NCI-H128 (cell line): ENCODE data around the gene STXBP1.
"Not testable (repeated sequence)": the region's sequence is repeated elsewhere in the genome, so short reads cannot be mapped to it uniquely, and the experiment has no call there.

Source experiments
- DNase-seq: peaks from one replicate; lab custom pipeline; 2025; ENCODE audit not compliant: unreplicated experiment; lab: John Stamatoyannopoulos, UW

The STXBP1 gene

DNA sequence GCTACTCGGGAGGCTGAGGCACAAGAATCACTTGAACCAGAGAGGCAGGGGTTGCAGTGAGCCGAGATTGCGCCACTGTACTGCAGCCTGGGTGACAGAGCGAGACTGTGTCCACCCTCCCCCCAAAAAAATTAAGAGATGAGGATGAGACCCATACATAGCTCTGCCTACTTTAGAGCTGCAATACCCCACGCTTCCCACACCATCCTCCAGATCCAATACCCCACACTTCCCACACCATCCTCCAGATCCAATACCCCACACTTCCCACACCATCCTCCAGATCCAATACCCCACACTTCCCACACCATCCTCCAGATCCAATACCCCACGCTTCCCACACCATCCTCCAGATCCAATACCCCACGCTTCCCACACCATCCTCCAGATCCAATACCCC lies 34.9 kb upstream of the STXBP1 start:
- DNase-seq = not testable (repeated sequence)

DNA sequence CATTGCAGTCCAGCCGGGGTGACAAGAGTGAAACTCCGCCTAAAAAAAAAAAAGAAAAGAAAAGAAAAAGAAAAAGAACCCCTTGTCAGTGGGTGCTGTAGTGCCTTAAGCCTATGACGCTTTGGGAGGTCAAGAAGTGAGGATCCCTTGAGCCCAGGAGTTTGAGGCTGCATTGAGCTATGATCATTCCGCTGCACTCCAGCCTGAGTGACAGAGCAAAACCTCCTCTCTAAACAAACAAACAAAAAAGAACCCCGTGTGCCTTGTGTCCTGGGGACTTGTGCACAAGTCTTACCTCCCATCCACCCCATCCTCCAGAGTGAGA lies 33.5 kb upstream of the STXBP1 start:
- DNase-seq = no peak

DNA sequence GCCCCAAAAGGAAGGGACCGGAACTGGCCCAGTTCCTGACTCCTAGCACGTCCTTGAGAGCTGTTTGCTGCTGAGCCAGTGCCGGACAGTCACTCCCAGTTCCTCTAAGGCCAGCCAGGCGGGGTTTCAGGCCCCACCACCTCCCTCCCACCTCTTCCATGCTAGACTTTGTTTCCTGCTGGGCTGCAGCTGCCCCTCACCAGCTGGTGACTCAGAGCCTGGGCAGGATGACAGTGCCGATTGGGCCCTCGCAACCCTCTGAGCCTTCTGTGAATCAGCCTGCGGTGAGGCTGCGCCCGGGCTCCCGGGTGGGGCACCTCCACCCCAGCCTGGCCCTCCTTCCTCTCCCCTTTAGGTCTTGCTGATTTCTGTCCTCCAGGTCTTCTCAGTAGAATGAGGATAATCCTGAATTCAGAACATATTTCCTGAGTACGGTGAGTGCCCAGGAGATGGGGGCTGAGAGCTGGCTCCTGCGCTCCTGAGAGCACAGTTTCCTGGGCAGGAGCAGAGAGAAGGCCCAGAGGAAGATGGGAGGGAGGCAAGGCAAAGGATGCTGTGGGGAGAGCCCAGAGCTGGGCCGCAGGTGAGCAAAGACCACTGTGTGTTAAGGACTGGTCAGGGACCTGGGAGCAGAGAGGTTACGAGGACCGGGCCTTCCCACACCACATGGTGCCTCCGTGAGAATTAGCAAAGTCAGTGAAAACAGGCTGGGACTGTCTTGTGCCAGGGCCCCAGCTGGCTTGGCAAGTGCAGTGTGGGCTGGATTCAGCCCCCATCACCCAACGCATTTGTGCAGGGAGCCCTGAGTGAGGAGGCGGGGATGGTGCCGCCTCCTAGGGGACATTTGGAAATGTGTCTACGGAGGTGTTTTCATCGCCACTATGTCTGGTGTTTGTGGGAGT lies 32.9 kb upstream of the STXBP1 start:
- DNase-seq = peak; percentile 69

DNA sequence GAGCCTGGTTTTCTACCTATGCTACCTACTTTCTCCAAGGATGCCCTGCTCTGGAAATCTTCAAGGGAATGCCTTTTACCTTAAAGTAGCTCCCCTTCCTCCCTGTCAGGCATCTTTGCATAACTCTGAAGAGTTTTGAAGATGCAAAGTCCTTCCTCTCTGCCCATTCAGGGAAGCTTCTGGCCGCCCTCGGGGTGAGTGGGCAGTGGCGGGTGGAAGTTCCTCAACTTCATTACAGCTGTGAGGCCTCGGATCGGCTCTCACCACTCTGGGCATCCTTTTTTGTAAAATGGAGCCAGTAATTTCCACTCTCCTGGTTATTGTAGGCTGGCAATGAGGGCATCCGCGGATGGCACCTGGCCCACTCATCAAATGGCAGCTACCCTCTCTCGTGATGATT lies 31.7 kb upstream of the STXBP1 start:
- DNase-seq = no peak

DNA sequence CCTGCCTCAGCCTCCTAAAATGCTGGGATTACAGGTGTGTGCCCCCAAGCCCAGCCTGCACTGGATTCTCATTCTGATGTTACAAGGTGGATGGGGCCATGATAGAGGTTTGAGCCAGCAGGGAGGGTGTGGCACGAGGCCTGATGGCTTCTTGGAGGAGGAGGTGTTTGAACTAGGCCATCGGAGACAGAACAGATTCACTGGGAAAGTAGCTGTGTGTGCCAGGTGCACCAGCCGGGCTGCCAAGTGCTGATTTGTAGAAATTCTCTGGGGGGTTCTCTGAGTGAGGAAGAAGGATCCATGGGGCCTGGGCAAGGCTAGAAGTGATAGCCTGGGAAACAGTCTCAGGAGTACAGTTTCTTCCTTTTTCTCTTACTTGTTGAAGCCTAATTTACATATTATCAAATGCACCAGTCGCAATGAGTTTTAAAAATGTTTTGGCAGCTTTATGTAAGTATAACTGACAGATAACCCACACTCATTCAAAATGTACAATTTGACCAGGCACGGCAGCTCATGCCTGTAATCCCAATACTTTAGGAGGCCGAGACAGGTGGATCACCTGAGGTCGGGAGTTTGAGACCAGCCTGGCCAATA lies 31.1 kb upstream of the STXBP1 start:
- DNase-seq = no peak

DNA sequence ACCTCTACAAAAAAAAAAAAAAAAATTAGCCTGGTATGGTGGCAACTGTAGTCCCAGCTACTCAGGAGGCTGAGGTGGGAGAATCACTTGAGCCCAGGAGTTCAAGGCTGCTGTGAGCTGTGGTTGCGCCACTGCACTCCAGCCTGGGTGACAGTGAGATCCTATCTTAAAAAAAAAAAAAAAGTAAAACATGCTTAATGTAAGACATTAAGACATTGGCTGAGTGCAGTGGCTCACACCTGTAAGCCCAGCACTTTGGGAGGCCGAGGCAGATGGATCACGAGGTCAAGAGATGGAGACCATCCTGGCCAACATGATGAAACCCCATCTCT lies 27.6 kb upstream of the STXBP1 start:
- not testable (repeated sequence) for DNase-seq

DNA sequence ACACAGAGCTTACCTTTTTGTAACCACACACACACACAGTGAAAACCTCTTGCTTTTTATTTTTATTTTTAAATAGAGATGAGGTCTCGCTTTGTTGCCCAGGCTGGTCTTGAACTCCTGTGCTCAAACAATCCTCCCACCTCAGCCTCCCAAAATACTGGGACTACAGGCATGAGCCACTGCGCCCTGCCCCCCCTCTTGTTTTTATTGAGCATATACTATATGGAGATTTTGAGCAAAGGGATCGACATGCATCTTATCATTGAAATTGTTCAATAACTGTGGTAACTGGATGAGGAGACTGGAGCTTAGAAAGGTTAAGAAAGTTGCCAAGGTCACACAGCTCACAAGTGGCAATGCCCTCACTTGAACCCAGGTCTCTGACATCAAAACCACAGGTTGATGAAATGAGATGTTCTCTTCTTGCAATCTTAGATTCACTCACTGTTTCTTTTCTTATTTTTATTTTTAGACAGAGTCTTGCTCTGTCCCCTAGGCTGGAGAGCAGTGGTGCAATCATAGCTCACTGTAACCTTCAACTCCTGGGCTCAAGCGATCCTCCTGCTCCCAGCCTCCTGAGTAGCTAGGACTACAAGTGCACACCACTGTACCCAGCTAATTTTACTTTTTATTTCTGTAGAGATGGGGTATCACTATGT lies 26.8 kb upstream of the STXBP1 start:
- no peak for DNase-seq

DNA sequence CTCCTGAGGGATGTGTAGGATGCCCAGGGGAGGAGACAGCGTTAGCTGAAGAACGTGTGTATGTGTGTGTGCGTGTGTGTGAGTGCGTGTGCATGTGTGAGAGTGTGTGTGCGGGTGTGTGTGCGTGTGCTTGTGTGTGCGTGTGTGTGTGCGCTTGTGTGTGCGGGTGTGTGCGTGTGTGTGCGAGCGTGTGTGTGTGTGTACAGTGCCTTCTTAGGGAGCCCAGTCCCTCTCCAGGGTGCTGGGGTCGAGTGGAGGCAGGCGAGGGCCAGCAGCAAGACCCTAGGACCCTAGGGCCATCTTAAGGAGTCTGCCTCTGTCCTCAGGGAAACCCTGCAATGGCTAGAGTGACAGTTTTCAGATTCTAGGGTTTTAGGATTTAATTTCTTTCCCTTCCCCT lies 26.0 kb upstream of the STXBP1 start:
- no peak for DNase-seq

DNA sequence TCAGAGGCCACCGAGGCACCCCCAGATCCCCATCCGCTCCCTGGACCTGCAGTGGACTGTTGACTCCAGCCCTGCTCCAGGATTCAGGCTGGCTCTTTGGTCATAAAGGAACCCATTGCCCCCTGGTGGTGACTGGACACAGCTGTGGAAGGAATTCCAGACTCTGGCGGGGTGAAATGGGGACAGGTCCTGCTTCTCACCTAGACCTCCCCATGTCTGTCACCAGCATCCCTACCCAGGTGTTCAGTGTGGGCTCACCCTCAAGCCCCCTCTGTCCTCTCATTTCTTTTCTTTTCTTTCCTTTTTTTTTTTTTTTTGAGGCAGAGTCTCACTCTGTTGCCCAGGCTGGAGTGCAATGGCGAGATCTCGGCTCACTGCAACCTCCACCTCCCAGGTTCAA lies 25.5 kb upstream of the STXBP1 start:
- DNase-seq = peak; percentile 47

DNA sequence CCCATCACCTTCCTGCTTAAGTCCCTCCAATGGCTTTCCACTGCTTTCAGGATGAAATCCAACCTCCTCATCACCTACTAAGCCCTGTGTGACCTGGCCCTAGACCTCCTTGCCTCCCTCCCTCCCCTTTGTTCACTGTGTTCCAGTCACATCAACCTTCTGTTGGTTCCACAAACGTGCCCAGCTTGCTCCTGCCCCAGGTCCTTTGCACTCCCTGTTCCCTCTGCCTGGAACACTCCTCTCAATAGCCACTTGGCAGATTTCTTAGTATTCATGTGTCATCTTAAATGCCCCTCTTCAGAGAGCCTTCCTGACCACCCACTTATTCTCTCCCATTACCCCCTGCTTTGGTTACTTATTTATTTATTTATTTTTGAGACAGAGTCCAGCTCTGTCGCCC lies 24.1 kb upstream of the STXBP1 start:
- no peak for DNase-seq

DNA sequence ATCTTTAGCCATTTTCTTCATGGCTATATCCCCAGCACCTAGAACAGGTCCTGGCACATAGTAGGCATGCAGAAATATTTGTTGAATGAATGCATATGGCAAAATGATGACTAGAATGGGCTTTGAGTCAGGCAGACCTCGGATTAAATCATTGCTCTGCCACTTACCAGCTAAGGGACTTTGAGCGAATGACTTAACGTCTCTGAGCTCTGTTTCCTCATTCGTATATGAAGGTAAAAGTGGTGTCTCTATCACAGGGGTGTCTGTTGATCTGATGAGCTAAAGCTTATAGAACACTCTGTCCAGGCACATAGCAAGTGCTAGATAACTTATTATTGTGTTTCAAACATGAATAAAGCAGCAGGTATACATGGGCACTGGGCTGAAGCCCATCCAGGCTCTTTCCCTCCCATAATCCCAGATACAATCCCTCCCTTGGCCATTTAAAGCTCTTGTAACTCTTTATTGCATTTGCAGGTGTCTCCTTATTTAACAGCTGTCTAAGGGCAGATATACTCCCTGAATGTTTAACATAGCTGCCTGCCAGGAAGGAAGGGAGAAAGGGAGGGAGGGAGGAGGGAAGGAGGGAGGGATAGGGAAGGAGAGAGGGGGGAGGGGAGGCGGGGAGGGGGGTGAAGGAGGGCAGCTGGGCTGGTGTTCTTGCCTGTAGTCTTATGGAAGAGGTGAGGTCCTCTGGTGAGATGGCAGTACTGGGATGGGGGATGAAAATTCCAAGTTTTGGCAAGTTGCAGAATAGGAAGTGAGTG lies 23.2 kb upstream of the STXBP1 start:
- no peak for DNase-seq

DNA sequence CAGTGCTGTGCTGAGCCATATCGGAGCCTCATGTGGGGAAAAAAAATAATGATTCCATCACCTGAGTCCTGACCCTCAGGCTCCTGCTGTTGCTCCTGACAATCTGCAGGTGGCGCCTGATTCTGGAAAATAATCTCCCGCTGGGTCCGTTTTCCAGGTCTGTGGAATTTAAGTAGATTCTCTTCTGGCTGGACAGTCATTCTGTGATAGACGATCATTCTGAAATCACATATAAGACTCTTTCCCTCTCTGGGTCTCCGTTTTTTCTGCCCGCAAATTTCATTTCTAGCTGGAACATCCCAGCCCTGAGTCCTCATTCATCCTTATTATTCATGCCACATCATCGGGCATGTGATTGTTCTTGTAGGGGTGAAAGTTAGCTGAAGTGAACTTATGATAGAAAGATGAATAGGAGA lies 22.1 kb upstream of the STXBP1 start:
- DNase-seq = peak; percentile 72

DNA sequence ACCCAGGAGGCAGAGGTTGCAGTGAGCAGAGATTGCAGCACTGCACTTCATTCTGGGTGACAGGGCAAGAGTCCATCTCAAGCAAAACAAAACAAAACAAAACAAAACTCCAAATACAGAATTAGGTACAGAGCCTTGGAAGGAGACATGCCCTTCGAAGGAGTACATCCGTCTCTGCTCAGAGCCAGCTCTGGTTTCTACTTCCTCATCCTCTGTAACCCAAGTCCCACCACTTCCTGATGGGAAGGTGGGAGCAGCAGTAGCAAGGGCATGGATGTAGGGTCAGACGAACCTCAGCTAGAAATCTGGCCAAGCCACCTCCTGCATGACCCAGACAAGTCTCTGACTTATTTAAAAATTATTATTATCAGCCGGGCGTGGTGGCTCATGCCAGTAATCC lies 16.5 kb upstream of the STXBP1 start:
- no peak for DNase-seq

DNA sequence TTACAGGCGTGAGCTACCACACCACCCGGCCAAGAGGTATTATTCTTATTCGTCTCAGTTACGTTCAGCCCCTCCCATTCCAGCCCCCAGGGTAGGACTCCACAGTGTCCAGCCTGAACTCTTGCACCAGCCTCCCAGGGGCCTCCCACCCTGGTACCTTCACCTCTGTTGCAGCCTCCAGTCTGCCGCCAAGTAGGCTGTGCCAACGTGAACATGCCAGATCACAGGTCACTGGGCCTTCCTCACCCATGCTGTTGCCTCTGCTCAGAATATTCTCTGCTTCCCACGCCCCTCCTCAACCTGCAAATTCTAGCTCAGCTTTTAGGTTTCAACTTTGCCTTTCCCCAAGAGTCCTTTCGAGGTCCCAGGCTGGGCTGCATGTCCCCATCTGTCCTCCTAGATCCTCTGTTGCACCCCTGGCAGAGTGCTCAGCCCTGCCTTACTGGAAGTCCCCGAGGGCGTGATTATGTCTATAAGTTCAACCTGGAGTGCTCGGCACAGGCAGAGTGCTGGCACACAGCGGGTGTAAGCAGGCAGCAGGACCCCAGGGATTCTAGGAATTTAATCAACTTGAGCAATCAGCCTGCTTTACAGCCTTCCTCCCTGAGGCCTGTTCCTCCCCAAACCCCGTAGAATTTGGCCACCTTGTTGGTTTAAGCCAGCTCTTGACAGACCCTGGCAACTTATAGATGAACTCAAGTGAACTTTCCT lies 13.1 kb upstream of the STXBP1 start:
- no peak for DNase-seq

DNA sequence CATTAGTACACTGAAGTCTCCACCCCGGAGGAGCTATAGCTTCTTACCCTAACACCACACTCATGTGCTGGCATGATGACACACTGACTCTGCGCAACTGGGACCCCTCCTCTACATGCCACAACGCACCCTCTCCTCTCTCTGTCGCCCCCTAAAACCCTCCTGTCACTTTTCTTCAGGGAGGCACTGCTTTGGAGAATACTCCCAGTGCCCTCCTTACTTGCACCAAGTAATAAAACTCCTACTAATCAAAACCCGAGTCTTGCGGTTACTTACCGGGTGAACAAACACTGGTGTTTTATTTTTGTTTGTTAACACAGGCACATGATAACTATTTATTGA lies 12.6 kb upstream of the STXBP1 start:
- DNase-seq = no peak

DNA sequence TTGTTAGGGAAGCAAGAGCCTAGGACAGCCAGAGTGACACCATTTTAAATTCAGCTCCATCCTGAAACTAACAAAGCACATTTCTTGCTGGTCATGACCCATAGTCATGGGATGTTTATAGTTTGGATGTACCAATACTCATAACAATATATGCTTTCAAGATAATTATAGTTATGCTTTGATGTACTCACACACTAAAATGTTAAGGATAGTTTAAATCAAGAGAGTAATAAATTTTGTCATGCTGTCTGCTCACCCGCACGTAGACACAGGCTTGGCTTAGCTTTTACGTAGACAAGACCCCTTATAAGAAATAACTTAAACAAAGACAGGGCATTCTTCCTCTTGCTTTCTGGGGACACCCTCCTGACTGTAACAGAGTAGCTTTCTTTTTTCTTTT lies 8.9 kb upstream of the STXBP1 start:
- DNase-seq = no peak

DNA sequence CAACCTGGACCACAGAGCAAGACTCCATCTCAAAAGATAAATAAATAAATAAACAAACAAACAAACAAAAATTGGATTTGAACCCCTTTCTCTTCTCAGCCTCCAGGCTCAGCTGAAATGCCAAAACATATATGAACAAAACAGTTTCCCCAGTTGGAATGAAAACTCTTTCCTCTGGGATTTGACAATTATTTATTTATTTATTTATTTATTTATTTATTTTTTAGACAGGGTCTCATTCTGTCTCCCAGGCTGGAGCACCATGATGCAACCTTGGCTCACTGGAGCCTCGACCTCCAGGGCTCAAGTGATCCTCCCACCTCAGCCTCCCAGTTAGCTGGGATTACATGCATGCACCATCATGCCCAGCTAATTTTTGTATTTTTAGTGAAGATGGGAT lies 6.0 kb upstream of the STXBP1 start:
- DNase-seq = no peak

DNA sequence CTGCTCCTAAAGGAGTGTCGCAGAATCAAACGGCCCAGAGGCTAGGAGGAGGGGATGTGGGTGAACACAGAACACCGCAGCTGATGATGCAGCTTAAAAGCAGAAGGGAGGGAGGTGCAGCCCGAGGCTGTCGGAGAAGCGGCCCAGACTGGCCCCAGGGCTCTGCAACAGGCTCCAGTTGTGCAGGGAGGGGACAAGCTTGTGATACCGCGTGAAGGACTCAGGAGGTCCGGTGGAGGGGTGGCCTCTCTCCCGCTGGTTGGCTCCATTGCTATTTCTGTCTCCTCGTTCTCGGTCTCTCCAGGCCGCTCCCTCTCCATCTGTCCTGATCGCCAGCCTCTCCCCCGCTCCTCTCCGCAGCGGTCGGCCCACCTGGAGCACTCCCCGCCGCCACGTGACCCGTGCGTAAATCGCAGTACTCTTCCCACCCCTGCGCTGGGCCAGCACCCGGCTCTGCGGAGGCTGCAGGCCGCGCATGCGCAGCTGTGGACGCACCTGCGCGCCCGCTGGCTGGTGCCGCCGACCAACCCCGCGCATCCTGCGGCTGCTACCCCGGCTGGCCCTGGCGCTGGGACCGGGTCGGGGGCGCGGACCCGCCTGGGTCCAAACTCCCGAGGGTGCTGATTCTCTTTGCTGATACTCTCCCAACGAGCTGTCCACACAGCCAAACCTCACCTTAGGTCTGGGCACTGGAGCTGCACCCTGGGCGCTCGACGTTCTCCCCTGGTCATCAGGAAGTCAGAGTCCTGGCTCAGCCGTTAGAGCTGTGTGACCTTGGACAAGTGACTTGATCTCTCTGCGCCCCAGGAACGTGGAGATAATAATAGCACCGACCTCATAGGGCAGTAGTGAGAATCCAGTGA lies 3.7 kb upstream of the STXBP1 start:
- peak; percentile 94 for DNase-seq

DNA sequence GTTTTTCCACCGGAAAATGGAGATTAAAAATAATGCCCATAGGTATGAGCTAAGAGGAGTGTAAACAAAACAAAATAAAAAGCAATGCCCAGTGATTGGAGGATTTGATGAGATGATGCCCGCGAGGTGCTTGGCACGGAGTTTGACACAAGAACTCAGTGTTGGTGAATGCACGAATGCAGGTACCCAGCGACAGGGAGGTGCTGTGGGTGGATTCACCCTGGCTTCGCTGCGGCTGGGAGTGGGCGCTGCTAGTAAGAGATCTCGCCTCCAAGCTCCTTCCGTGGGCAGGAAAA lies 526 bp upstream of the STXBP1 start:
- DNase-seq = no peak

DNA sequence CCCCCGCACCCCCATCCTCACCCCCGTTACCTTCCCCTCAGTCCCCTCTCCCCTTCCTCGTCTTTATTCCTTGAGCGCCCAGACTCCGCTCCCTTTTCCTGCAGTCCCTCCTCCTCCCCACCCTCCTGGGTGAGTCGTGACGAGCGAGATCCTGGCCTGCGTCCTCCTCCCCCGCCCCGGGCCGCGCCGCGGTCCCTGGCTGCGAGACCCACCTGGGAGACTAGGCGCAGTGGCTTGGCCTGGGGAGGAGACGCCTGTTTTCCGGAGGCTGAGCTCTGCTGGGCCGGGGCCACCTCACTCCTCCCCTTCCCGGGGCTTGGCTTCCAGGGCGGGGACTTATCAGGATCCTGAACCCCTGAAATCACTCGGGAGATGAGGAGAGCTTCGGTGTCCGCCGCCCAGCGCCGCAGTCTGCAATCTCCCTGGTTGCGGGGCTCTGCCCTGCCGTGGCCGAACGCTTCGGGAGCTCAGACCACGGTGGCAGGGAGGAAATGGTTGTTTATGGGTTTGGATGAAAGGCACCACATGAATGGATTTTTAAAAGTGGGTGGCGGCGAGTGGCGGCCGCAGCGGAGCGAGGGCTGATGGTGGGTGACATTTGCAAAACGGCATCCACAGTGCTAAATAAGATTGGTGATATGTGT lies 984 bp downstream of the STXBP1 start:
- DNase-seq = no peak
